ENCODE measurements around the gene SESN1.

DNA sequence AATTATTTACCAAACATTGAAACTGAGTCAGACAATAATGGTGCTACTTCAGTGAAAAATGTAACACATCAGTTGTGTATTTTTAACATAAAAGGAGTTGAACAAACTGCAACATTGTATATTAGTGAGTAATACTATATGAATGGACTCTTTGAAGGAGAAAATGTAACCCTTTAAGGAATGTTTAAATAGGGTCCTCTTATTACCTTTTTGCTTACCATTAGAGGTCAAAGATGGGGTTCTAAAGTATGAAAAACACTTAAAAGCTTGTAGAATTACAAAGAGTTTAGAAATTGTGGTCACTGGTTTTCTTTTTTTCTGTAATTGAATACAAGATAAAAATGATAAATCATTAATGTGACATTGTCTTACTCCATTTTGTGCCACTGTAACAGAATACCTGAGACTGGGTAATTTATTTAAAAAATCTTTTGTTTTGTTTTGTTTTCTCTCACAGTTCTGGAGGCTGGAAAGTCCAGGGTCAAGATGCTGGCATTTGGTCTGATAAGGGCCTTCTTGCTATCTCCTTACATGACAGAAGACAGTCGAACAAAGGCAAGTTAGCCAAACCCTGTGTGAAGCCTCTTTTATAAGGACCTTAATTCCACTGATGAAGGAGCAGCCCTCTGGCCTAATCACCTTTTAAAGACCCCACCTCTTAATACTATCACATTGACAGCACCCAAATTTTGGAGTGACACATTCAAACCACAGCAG, 43.2 kb downstream of the SESN1 start:
- TF ChIP-seq, protein P1, sequence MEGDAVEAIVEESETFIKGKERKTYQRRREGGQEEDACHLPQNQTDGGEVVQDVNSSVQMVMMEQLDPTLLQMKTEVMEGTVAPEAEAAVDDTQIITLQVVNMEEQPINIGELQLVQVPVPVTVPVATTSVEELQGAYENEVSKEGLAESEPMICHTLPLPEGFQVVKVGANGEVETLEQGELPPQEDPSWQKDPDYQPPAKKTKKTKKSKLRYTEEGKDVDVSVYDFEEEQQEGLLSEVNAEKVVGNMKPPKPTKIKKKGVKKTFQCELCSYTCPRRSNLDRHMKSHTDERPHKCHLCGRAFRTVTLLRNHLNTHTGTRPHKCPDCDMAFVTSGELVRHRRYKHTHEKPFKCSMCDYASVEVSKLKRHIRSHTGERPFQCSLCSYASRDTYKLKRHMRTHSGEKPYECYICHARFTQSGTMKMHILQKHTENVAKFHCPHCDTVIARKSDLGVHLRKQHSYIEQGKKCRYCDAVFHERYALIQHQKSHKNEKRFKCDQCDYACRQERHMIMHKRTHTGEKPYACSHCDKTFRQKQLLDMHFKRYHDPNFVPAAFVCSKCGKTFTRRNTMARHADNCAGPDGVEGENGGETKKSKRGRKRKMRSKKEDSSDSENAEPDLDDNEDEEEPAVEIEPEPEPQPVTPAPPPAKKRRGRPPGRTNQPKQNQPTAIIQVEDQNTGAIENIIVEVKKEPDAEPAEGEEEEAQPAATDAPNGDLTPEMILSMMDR (conservative IDR thresholded peaks at IDR 0.05; ENCODE audit: low read length) = no peak
- TF ChIP-seq EZH2phosphoT487 (IDR thresholded peaks at IDR 0.05; ENCODE audit: borderline replicate concordance) = no peak
